Right renal pelvis (tissue), 4 donors: ENCODE results near the gene G6PC2. TPM values are rescaled to one million over a fixed set of nuclear protein-coding genes. Genes with fewer than 3 reads are reported as not detected.
A peak's percentile ranks its signal among the peaks of the same experiment; 100 is the strongest.
"Not testable (repeated sequence)": the region's sequence is repeated elsewhere in the genome, so short reads cannot be mapped to it uniquely, and the experiment has no call there.

Source experiments
- DNase-seq, 4 donors: peaks; one replicate each; pipeline ENCODE4 v3.0.0-alpha.2; 2013; ENCODE audit warnings: low read depth in 4 of 4, low spot score in 3 of 4, missing footprints in 1 of 4
- polyA plus RNA-seq, 4 donors: library from polyadenylated mRNA; unstranded; fragments of 120-200 nt; gene quantifications; one replicate each; pipeline ENCODE4 v1.2.1, GENCODE V29; 2013; ENCODE audit not compliant: insufficient read length in 4 of 4

The G6PC2 gene
- polyA plus RNA-seq: under 1 TPM in 3 of 4 donors, not detected in 1; 0.05 to 0.16 (median 0.08) TPM

GRCh38 chr2:168901003-168901402, at the start of gene G6PC2:
Gene G6PC2, plus strand, starts transcription at chr2:168901291. Its CDS starts 41 bp downstream, at chr2:168901332.
- DNase-seq: no peak

- no peak for DNase-seq
These were observed 49.3 kb upstream of the G6PC2 start for GRCh38 chr2:168851674-168852320.

- DNase-seq: no peak
These were observed 48.6 kb upstream of the G6PC2 start for GRCh38 chr2:168852481-168852880.

GRCh38 chr2:168853471-168853870, 47.6 kb upstream of the G6PC2 start:
- DNase-seq: no peak

GRCh38 chr2:168854651-168855050, 46.4 kb upstream of the G6PC2 start:
- no peak for DNase-seq

- no peak for DNase-seq
These were observed 45.5 kb upstream of the G6PC2 start for GRCh38 chr2:168855601-168856000.

GRCh38 chr2:168858146-168858545, 42.9 kb upstream of the G6PC2 start:
- DNase-seq: no peak

- DNase-seq: not testable (repeated sequence)
These were observed 33.9 kb upstream of the G6PC2 start for GRCh38 chr2:168867164-168867563.

GRCh38 chr2:168870369-168870768, 30.7 kb upstream of the G6PC2 start:
- not testable (repeated sequence) for DNase-seq

GRCh38 chr2:168870824-168871223, 30.3 kb upstream of the G6PC2 start:
- DNase-seq: not testable (repeated sequence)

- no peak for DNase-seq
These were observed 26.6 kb upstream of the G6PC2 start for GRCh38 chr2:168874368-168875054.

GRCh38 chr2:168882163-168882562, 18.9 kb upstream of the G6PC2 start:
- not testable (repeated sequence) for DNase-seq

- no peak for DNase-seq
These were observed 16.1 kb upstream of the G6PC2 start for GRCh38 chr2:168884975-168885374.

- DNase-seq: no peak
These were observed 11.5 kb upstream of the G6PC2 start for GRCh38 chr2:168889635-168890005.

- DNase-seq: peak; percentile 79 to 86 (median 84)
These were observed 10.9 kb upstream of the G6PC2 start, which contains the start of gene SPC25 for GRCh38 chr2:168890006-168890782. Gene SPC25, minus strand, starts transcription at chr2:168890430. Its CDS starts 911 bp downstream, at chr2:168889519.

- DNase-seq: no peak
These were observed 8.8 kb upstream of the G6PC2 start for GRCh38 chr2:168892327-168892726.

GRCh38 chr2:168894101-168894500, 7.0 kb upstream of the G6PC2 start:
- no peak for DNase-seq

- DNase-seq: no peak
These were observed 6.4 kb upstream of the G6PC2 start for GRCh38 chr2:168894720-168895119.

- DNase-seq: no peak
These were observed 5.3 kb upstream of the G6PC2 start for GRCh38 chr2:168895771-168896170.

GRCh38 chr2:168896783-168897182, 4.3 kb upstream of the G6PC2 start:
- no peak for DNase-seq

- no peak for DNase-seq
These were observed 3.6 kb upstream of the G6PC2 start for GRCh38 chr2:168897449-168897848.
